Brain microvascular endothelial cell (primary cell): ENCODE measurements around the gene SLC12A9.

Experiments
- DNase-seq: peaks from one replicate; pipeline ENCODE4 v3.0.0-alpha.2; 2020
- H3K27ac ChIP-seq: fragments of 250-450 bp; sonication (Bioruptor Pico); 2 replicates; pipeline ENCODE4 v1.5.1; 2020; ENCODE audit warnings: mild to moderate bottlenecking, moderate library complexity
- H3K27me3 ChIP-seq: fragments of 250-450 bp; sonication (Bioruptor Pico); replicated peaks from 2 replicates; pipeline ENCODE4 v1.5.1; 2020; ENCODE audit warnings: mild to moderate bottlenecking
- H3K36me3 ChIP-seq: fragments of 250-450 bp; sonication (Bioruptor Pico); replicated peaks from 2 replicates; pipeline ENCODE4 v1.5.1; 2020; ENCODE audit warnings: mild to moderate bottlenecking
- H3K4me3 ChIP-seq: 2 replicates; pipeline ENCODE4 v1.5.1; 2011; ENCODE audit warnings: low read depth, mild to moderate bottlenecking, control low read depth, low read length, moderate library complexity
- in situ Hi-C: cut with HindIII; loops from 2 replicates; pipeline ENCODE4 v1.10.0; 2017; ENCODE audit warnings: low sequenced_read_pairs, low pct_ligation_motif_present
- TF ChIP-seq, protein P1 (sequence below): IDR thresholded peaks from 2 replicates; pipeline ENCODE4 v1.5.1; 2011; ENCODE audit warnings: low read depth, mild to moderate bottlenecking, moderate library complexity, low read length, control low read depth, inconsistent platforms; ENCODE audit errors: missing control alignments

The SLC12A9 gene, protein sequence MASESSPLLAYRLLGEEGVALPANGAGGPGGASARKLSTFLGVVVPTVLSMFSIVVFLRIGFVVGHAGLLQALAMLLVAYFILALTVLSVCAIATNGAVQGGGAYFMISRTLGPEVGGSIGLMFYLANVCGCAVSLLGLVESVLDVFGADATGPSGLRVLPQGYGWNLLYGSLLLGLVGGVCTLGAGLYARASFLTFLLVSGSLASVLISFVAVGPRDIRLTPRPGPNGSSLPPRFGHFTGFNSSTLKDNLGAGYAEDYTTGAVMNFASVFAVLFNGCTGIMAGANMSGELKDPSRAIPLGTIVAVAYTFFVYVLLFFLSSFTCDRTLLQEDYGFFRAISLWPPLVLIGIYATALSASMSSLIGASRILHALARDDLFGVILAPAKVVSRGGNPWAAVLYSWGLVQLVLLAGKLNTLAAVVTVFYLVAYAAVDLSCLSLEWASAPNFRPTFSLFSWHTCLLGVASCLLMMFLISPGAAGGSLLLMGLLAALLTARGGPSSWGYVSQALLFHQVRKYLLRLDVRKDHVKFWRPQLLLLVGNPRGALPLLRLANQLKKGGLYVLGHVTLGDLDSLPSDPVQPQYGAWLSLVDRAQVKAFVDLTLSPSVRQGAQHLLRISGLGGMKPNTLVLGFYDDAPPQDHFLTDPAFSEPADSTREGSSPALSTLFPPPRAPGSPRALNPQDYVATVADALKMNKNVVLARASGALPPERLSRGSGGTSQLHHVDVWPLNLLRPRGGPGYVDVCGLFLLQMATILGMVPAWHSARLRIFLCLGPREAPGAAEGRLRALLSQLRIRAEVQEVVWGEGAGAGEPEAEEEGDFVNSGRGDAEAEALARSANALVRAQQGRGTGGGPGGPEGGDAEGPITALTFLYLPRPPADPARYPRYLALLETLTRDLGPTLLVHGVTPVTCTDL

GRCh38 chr7:100852048-100852872 lies at the start of gene SLC12A9:
Gene SLC12A9, plus strand, starts transcription at chr7:100852713. Its CDS starts 1,485 bp downstream, at chr7:100854198.
- TF ChIP-seq, protein P1, sequence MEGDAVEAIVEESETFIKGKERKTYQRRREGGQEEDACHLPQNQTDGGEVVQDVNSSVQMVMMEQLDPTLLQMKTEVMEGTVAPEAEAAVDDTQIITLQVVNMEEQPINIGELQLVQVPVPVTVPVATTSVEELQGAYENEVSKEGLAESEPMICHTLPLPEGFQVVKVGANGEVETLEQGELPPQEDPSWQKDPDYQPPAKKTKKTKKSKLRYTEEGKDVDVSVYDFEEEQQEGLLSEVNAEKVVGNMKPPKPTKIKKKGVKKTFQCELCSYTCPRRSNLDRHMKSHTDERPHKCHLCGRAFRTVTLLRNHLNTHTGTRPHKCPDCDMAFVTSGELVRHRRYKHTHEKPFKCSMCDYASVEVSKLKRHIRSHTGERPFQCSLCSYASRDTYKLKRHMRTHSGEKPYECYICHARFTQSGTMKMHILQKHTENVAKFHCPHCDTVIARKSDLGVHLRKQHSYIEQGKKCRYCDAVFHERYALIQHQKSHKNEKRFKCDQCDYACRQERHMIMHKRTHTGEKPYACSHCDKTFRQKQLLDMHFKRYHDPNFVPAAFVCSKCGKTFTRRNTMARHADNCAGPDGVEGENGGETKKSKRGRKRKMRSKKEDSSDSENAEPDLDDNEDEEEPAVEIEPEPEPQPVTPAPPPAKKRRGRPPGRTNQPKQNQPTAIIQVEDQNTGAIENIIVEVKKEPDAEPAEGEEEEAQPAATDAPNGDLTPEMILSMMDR = peak; percentile 94
- no peaks in the 10 kb centered on the region for H3K27me3 ChIP-seq
- DNase-seq = peak; percentile 80
- in situ Hi-C loops = no loop called here
- H3K4me3 ChIP-seq = peak within 1 kb of the TSS; percentile 78
- H3K27ac ChIP-seq = no peak within 1 kb of the TSS
- no peaks in the 10 kb centered on the region for H3K36me3 ChIP-seq

DNA sequence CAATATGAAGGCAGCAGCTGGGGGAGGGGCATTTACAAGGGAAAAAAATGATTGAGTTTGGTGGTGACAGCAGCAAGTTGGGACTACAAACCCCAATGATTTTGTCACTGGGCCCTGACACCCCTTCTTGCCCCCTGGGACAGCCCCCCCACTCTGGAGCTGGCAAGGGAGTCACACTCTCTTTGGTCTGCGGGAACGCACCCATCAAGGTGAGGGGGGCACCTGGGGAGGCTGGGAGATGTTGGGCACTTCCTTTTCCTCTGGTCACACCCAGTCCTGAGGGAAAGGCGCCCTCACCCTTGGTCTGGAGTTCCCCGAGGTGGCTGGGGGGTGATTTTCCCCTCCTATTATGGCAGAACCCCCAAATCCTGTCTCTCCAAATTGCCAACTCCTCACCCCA lies 49.6 kb upstream of the SLC12A9 start:
- no peak overlapping the region for H3K4me3 ChIP-seq
- in situ Hi-C loops = no loop called here
- H3K27ac ChIP-seq = no peak overlapping the region
- TF ChIP-seq, protein P1 = no peak
- peaks cover 38% of the 10 kb centered on the region for H3K36me3 ChIP-seq
- DNase-seq = no peak
- H3K27me3 ChIP-seq = no peaks in the 10 kb centered on the region

- TF ChIP-seq, protein P1 = no peak
- peaks cover 44% of the 10 kb centered on the region for H3K36me3 ChIP-seq
- H3K27ac ChIP-seq = no peak overlapping the region
- no peak overlapping the region for H3K4me3 ChIP-seq
- in situ Hi-C loops = no loop called here
- no peaks in the 10 kb centered on the region for H3K27me3 ChIP-seq
- DNase-seq = peak; percentile 88
Observed at GRCh38 chr7:100803398-100804161, 48.9 kb upstream of the SLC12A9 start.

GRCh38 chr7:100804681-100805431 lies 47.7 kb upstream of the SLC12A9 start:
- peaks cover 54% of the 10 kb centered on the region for H3K36me3 ChIP-seq

More at GRCh38 chr7:100804681-100805431, 47.7 kb upstream of the SLC12A9 start:
- Histone ChIP-seq H3K27ac (no peak overlapping the region), H3K27me3 (no peaks in the 10 kb centered on the region), H3K4me3 (no peak overlapping the region)
- no peak for DNase-seq
- in situ Hi-C loops = no loop called here
- TF ChIP-seq, protein P1 = no peak
